Dermis blood vessel endothelial cell (primary cell): ENCODE results near the gene SFRP2. TPM values are rescaled to one million over a fixed set of nuclear protein-coding genes. Genes with fewer than 3 reads are reported as not detected.

ENCODE experiments used
- DNase-seq: peaks from one replicate; pipeline ENCODE4 v3.0.0; 2010
- total RNA-seq: library from RNA; depleted of rRNA; stranded (reverse); fragments of >200 nt; gene quantifications from 2 replicates; pipeline ENCODE4 v1.2.3, GENCODE V29; 2014

Gene SFRP2
- total RNA-seq, 1 donor from 2014 or later: not detected

GRCh38 chr4:153794006-153794405, 5.1 kb upstream of the SFRP2 start:
- DNase-seq: no peak

GRCh38 chr4:153792618-153793247, 3.9 kb upstream of the SFRP2 start:
- no peak for DNase-seq

GRCh38 chr4:153791746-153792617, 3.1 kb upstream of the SFRP2 start:
- DNase-seq: peak; percentile 27

- DNase-seq: no peak
Measured at GRCh38 chr4:153790962-153791551, 2.2 kb upstream of the SFRP2 start.

- DNase-seq: no peak
Measured at GRCh38 chr4:153790500-153790865, 1.6 kb upstream of the SFRP2 start.

GRCh38 chr4:153789741-153790499, 1.0 kb upstream of the SFRP2 start:
- DNase-seq: peak; percentile 18

GRCh38 chr4:153788051-153788412, 851 bp downstream of the SFRP2 start:
- DNase-seq: no peak

- no peak for DNase-seq
Measured at GRCh38 chr4:153787575-153787974, 1.3 kb downstream of the SFRP2 start.

GRCh38 chr4:153787061-153787560, 1.8 kb downstream of the SFRP2 start:
- no peak for DNase-seq

- peak; percentile 38 for DNase-seq
Measured at GRCh38 chr4:153785910-153786721, 2.8 kb downstream of the SFRP2 start.

- no peak for DNase-seq
Measured at GRCh38 chr4:153784166-153784699, 4.7 kb downstream of the SFRP2 start.

- no peak for DNase-seq
Measured at GRCh38 chr4:153782581-153782980, 6.3 kb downstream of the SFRP2 start.

- DNase-seq: no peak
Measured at GRCh38 chr4:153781717-153782416, 7.0 kb downstream of the SFRP2 start.

- DNase-seq: no peak
Measured at GRCh38 chr4:153781280-153781679, 7.6 kb downstream of the SFRP2 start.

- no peak for DNase-seq
Measured at GRCh38 chr4:153780876-153781275, 8.0 kb downstream of the SFRP2 start.

GRCh38 chr4:153780221-153780620, 8.7 kb downstream of the SFRP2 start:
- no peak for DNase-seq

GRCh38 chr4:153778383-153778782, 10.5 kb downstream of the SFRP2 start:
- DNase-seq: no peak

- DNase-seq: no peak
Measured at GRCh38 chr4:153777421-153777820, 11.5 kb downstream of the SFRP2 start.

- DNase-seq: no peak
Measured at GRCh38 chr4:153776601-153777000, 12.3 kb downstream of the SFRP2 start.

GRCh38 chr4:153773236-153773690, 15.6 kb downstream of the SFRP2 start:
- no peak for DNase-seq

GRCh38 chr4:153771046-153771445, 17.8 kb downstream of the SFRP2 start:
- DNase-seq: no peak
